ENCODE measurements around the gene DHRS7B.

DNA sequence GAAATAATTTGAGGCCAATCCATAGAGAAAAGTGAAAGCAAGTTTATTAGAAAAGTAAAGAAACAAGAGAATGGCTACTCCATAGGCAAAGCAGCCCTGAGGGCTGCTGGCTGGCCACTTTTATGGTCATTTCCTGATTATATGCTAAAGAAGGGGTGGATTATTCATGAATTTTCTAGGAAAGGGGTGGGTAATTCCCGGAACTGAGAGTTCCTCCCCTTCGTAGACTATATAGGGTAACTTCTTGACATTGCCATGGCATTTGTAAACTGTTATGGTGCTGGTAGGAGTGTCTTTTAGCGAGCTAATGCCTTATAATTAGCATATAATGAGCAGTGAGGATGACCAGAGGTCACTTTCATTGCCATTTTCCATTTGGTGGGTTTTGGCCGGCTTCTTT is 4.4 kb downstream of the DHRS7B start:
- TF ChIP-seq, protein P1, sequence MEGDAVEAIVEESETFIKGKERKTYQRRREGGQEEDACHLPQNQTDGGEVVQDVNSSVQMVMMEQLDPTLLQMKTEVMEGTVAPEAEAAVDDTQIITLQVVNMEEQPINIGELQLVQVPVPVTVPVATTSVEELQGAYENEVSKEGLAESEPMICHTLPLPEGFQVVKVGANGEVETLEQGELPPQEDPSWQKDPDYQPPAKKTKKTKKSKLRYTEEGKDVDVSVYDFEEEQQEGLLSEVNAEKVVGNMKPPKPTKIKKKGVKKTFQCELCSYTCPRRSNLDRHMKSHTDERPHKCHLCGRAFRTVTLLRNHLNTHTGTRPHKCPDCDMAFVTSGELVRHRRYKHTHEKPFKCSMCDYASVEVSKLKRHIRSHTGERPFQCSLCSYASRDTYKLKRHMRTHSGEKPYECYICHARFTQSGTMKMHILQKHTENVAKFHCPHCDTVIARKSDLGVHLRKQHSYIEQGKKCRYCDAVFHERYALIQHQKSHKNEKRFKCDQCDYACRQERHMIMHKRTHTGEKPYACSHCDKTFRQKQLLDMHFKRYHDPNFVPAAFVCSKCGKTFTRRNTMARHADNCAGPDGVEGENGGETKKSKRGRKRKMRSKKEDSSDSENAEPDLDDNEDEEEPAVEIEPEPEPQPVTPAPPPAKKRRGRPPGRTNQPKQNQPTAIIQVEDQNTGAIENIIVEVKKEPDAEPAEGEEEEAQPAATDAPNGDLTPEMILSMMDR (IDR thresholded peaks at IDR 0.05) = no peak
- TF ChIP-seq POLR2A (IDR thresholded peaks at IDR 0.05; ENCODE audit: low read depth) (no peak), POLR2AphosphoS5 (IDR thresholded peaks at IDR 0.05) (no peak)

All from esophagus muscularis mucosa (tissue), 3 donors.